Caco-2 (cell line): ENCODE measurements around the gene CDK15. TPM values are rescaled to one million over a fixed set of nuclear protein-coding genes. Genes with fewer than 3 reads are reported as not detected.

Experiments used
- BruUV-seq: library from RNA; stranded (reverse); fragments of 400-500 nt; replicated peaks from 2 replicates; lab custom pipeline; 2021; lab: Mats Ljungman, UMichigan
- CTCF ChIA-PET: fragments of 300-600 bp; sonication (Branson Sonifier 250); formaldehyde crosslinking; loops from one replicate; lab custom pipeline; 2022; ENCODE audit warnings: antibody characterized with exemption; lab: Charles Lee
- POLR2A ChIA-PET: fragments of 300-600 bp; sonication (Branson Sonifier 250); formaldehyde crosslinking; loops from one replicate; lab custom pipeline; 2022; ENCODE audit warnings: antibody characterized with exemption; lab: Charles Lee
- DNase-seq, 2 experiments: peaks; one replicate each; pipeline versions ENCODE4 v3.0.0 to v3.0.0-alpha.2; 2020 to 2022
- H3K27me3 ChIP-seq: replicated peaks from 2 replicates; pipeline ENCODE4 v1.6.0; 2011; ENCODE audit warnings: low read length; ENCODE audit not compliant: control insufficient read depth, insufficient read depth
- H3K36me3 ChIP-seq: 2 replicates; pipeline ENCODE4 v1.5.1; 2011; ENCODE audit warnings: low read length; ENCODE audit not compliant: control insufficient read depth, insufficient read depth
- H3K4me1 ChIP-seq: fragments of 250-450 bp; sonication (Bioruptor Pico); 2 replicates; pipeline ENCODE4 v1.5.1; 2020; ENCODE audit warnings: mild to moderate bottlenecking
- H3K4me3 ChIP-seq: 2 replicates; pipeline ENCODE4 v1.5.1; 2011; ENCODE audit warnings: low read depth, mild to moderate bottlenecking, control low read depth, low read length
- H3K9me3 ChIP-seq: fragments of 250-450 bp; sonication (Bioruptor Pico); 2 replicates; pipeline ENCODE4 v1.5.1; 2020; ENCODE audit warnings: mild to moderate bottlenecking, moderate library complexity
- H3K27ac Mint-ChIP-seq: one replicate; pipeline ENCODE4 v1.8.0; 2022; ENCODE audit warnings: mixed read lengths; ENCODE audit not compliant: unreplicated experiment
- H3K27me3 Mint-ChIP-seq: one replicate; pipeline ENCODE4 v1.8.0; 2022; ENCODE audit warnings: mixed read lengths; ENCODE audit not compliant: insufficient read depth, unreplicated experiment
- H3K36me3 Mint-ChIP-seq: one replicate; pipeline ENCODE4 v1.8.0; 2022; ENCODE audit warnings: mild to moderate bottlenecking, mixed read lengths; ENCODE audit not compliant: insufficient read depth, unreplicated experiment
- H3K4me1 Mint-ChIP-seq: one replicate; pipeline ENCODE4 v1.8.0; 2022; ENCODE audit warnings: low read depth, mixed read lengths; ENCODE audit not compliant: unreplicated experiment
- H3K4me3 Mint-ChIP-seq: one replicate; pipeline ENCODE4 v1.8.0; 2022; ENCODE audit warnings: mild to moderate bottlenecking, moderate library complexity, mixed read lengths; ENCODE audit not compliant: unreplicated experiment
- H3K9me3 Mint-ChIP-seq: one replicate; pipeline ENCODE4 v1.8.0; 2022; ENCODE audit warnings: mixed read lengths; ENCODE audit not compliant: unreplicated experiment
- CTCF ChIP-seq, 2 experiments: fragments of 200-600 bp in 1 of 2; IDR thresholded peaks; 1 replicate in 1 of 2; 2 replicates in 1 of 2; pipeline versions ENCODE4 v1.5.1 to v1.8.0; 2011 to 2022; ENCODE audit warnings: antibody characterized with exemption in 1 of 2, control low read depth in 1 of 2, inconsistent platforms in 1 of 2, low read depth in 1 of 2, low read length in 1 of 2, mild to moderate bottlenecking in 1 of 2, moderate library complexity in 1 of 2; ENCODE audit not compliant: insufficient read depth in 1 of 2, severe bottlenecking in 1 of 2, unreplicated experiment in 1 of 2
- intact Hi-C: fragments of 100-400 bp; cut with micrococcal nuclease; formaldehyde crosslinking; loops from one replicate; pipeline ENCODE4 v1.10.0; 2022; ENCODE audit not compliant: unreplicated experiment
- total RNA-seq: library from RNA; stranded (reverse); gene quantifications from 2 replicates; pipeline ENCODE4 v1.2.3, GENCODE V29; 2022

CDK15 gene
- total RNA-seq, 1 experiment from 2014 or later: not detected

DNA sequence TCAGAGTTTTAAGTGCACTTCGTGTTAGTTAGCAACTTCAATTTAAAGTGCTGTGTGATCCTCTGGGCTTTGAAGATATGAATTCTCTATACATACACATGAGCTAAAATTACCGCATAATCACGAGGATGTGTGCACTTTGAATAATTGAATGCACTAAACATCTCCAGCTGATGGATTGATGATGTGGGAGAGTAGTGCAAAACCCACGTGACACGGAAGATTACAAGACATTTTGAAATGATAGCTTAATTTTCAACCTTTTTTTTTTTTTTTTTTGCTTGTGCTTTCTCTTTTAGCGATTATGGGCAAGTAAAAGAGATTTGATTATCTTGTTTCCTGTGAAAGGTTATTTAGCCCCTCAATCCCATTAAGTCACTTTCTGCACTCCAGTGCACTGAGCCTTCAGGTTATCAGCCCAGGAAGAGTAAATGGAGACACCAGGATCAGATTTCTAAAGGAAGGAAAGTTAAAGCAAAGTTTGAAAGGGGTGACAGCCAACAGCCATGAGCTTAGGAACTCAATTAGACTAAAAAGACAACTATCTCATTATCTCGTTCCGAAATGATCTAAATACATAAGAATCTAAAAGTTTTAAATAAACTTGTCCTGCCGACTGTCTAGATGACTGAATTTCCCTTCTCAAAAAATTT lies 81.6 kb downstream of the CDK15 start:
- no peaks in the 10 kb centered on the region for H3K36me3 Mint-ChIP-seq
- no peaks in the 10 kb centered on the region for H3K9me3 Mint-ChIP-seq
- ChIA-PET POLR2A (no interaction called here), CTCF (no interaction called here)
- H3K4me3 Mint-ChIP-seq: no peak overlapping the region
- Histone ChIP-seq H3K4me1 (peaks cover 9% of the 10 kb centered on the region; the same call in 1 of the 2 replicates), H3K36me3 (no peaks in the 10 kb centered on the region), H3K9me3 (no peaks in the 10 kb centered on the region), H3K4me3 (no peak overlapping the region), H3K27me3 (no peaks in the 10 kb centered on the region)
- no peak overlapping the region for H3K27ac Mint-ChIP-seq
- no peak for DNase-seq
- H3K27me3 Mint-ChIP-seq: no peaks in the 10 kb centered on the region
- intact Hi-C loops: no loop called here
- no peak for TF ChIP-seq CTCF (IDR thresholded peaks at IDR 0.05; ENCODE audit: insufficient read depth in 1 of 2, low read depth in 1 of 2, low read length in 1 of 2, severe bottlenecking in 1 of 2, unreplicated experiment in 1 of 2)
- no TSS peak for BruUV-seq
- H3K4me1 Mint-ChIP-seq: no peaks in the 10 kb centered on the region

GRCh38 chr2:201888426-201888800 lies 82.1 kb downstream of the CDK15 start:
- Mint-ChIP-seq H3K9me3 (no peaks in the 10 kb centered on the region), H3K27me3 (no peaks in the 10 kb centered on the region), H3K27ac (no peak overlapping the region), H3K4me3 (no peak overlapping the region), H3K36me3 (no peaks in the 10 kb centered on the region), H3K4me1 (no peaks in the 10 kb centered on the region)
- no TSS peak for BruUV-seq
- Histone ChIP-seq H3K36me3 (no peaks in the 10 kb centered on the region), H3K4me1 (peaks cover 9% of the 10 kb centered on the region; the same call in 1 of the 2 replicates), H3K9me3 (no peaks in the 10 kb centered on the region), H3K27me3 (no peaks in the 10 kb centered on the region), H3K4me3 (no peak overlapping the region)
- CTCF ChIA-PET: no interaction called here
- POLR2A ChIA-PET: no interaction called here
- TF ChIP-seq CTCF (IDR thresholded peaks at IDR 0.05; ENCODE audit: insufficient read depth in 1 of 2, low read depth in 1 of 2, low read length in 1 of 2, severe bottlenecking in 1 of 2, unreplicated experiment in 1 of 2): no peak
- no peak for DNase-seq
- intact Hi-C loops: no loop called here

DNA sequence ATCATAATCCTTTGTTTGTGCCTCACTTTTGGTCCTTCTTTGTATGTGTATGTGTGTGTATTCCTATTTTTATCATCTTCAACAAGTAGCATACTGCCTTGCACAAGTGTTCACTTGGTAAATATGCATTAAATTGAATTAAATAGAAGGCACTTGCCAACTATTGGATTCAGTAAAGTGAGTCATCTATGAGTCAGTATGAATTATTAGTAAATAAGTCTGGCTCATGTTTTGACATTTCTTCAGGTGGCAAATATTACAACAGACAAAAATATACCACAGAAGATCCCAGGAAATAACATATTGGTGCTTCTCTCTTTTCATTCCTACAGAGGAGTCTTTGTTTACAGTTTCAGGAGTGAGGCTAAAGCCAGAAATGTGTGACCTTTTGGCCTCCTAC lies 84.1 kb downstream of the CDK15 start:
- no peak overlapping the region for H3K27ac Mint-ChIP-seq

More for the DNA sequence above, 84.1 kb downstream of the CDK15 start:
- peaks cover 9% of the 10 kb centered on the region; the same call in 1 of the 2 replicates for H3K4me1 ChIP-seq
- Mint-ChIP-seq H3K9me3 (no peaks in the 10 kb centered on the region), H3K36me3 (no peaks in the 10 kb centered on the region), H3K4me3 (no peak overlapping the region), H3K27me3 (no peaks in the 10 kb centered on the region), H3K4me1 (no peaks in the 10 kb centered on the region)
- H3K4me3 ChIP-seq: no peak overlapping the region
- TF ChIP-seq CTCF (IDR thresholded peaks at IDR 0.05; ENCODE audit: insufficient read depth in 1 of 2, low read depth in 1 of 2, low read length in 1 of 2, severe bottlenecking in 1 of 2, unreplicated experiment in 1 of 2): no peak
- no peaks in the 10 kb centered on the region for H3K27me3 ChIP-seq
- POLR2A ChIA-PET: no interaction called here
- BruUV-seq: no TSS peak
- intact Hi-C loops: no loop called here
- DNase-seq: no peak
- CTCF ChIA-PET: interaction anchor here (1.0 kb wide), 1 partner anchor 30 kb away, joined by 3 read pairs; no protein-coding TSS in a partner anchor
- no peaks in the 10 kb centered on the region for H3K9me3 ChIP-seq
- no peaks in the 10 kb centered on the region for H3K36me3 ChIP-seq
